Right ventricle myocardium inferior (tissue), 1 donor: ENCODE measurements around the gene INPPL1. TPM values are rescaled to one million over a fixed set of nuclear protein-coding genes. Genes with fewer than 3 reads are reported as not detected.

ENCODE experiments used
- ATAC-seq: fragments of 200-7000 bp; cut with Tn5 transposase; one replicate; pipeline ENCODE4 v1.9.1; 2020; ENCODE audit warnings: mild to moderate bottlenecking, moderate library complexity
- DNase-seq: peaks from one replicate; pipeline ENCODE4 v3.0.0; 2021; ENCODE audit errors: missing footprints
- intact Hi-C: fragments of 100-400 bp; cut with DNase I; formaldehyde crosslinking; loops from one replicate; pipeline ENCODE4 v1.11.0; 2022
- total RNA-seq: library from RNA; stranded (reverse); fragmentation: NEBNext Ultra II Directional; extraction: Animal tissue kit (Norgen Biotek cat#: 25700); gene quantifications from one replicate; pipeline ENCODE4 v1.2.1, GENCODE V29; 2021
- donor health status: DM: no; HTN: yes; CAD: no; lungs with severe emphysema.

INPPL1 gene
- total RNA-seq, 1 donor from 2014 or later = 130 TPM

- DNase-seq (peak; percentile 85), ATAC-seq (peak; percentile 35)
- intact Hi-C loops = no loop called here
Measured at GRCh38 chr11:72239313-72239848, 14.8 kb downstream of the INPPL1 start.

GRCh38 chr11:72239849-72240460 lies 15.4 kb downstream of the INPPL1 start:
- intact Hi-C loops = loop anchor here (5.0 kb wide), 1 partner anchor 192 kb away; the partner anchor contains the start of gene CLPB
- DNase-seq (peak; percentile 86), ATAC-seq (peak; percentile 47)

- DNase-seq (peak; percentile 66), ATAC-seq (peak; percentile 12)
- intact Hi-C loops = loop anchor here (5.0 kb wide), 1 partner anchor 192 kb away; the partner anchor contains the start of gene CLPB
Measured at GRCh38 chr11:72240461-72241290, 16.1 kb downstream of the INPPL1 start.

GRCh38 chr11:72241291-72241781 lies 16.8 kb downstream of the INPPL1 start:
- no peak for DNase-seq
- ATAC-seq = no peak
- intact Hi-C loops = loop anchor here (5.0 kb wide), 1 partner anchor 191 kb away; the partner anchor contains the start of gene CLPB

- ATAC-seq = no peak
- intact Hi-C loops = loop anchor here (5.0 kb wide), 1 partner anchor 190 kb away; the partner anchor contains the start of gene CLPB
Measured at GRCh38 chr11:72242141-72242540, 17.6 kb downstream of the INPPL1 start.

GRCh38 chr11:72243173-72244059 lies 18.8 kb downstream of the INPPL1 start:
- no peak for DNase-seq
- no peak for ATAC-seq
- intact Hi-C loops = loop anchor here (5.0 kb wide), 1 partner anchor 189 kb away; the partner anchor contains the start of gene CLPB

More at GRCh38 chr11:72242141-72242540, 17.6 kb downstream of the INPPL1 start:
- no peak for DNase-seq

- ATAC-seq = no peak
- no peak for DNase-seq
- intact Hi-C loops = loop anchor here (5.0 kb wide), 1 partner anchor 188 kb away; the partner anchor contains the start of gene CLPB
Measured at GRCh38 chr11:72244060-72244360, 19.4 kb downstream of the INPPL1 start, which contains the start of gene PHOX2A. Gene PHOX2A, minus strand, starts transcription at chr11:72244176. Its CDS starts 172 bp downstream, at chr11:72244004.

GRCh38 chr11:72244361-72245262 lies 20.0 kb downstream of the INPPL1 start:
- no peak for DNase-seq
- ATAC-seq = no peak
- intact Hi-C loops = loop anchor here (5.0 kb wide), 1 partner anchor 188 kb away; the partner anchor contains the start of gene CLPB

- no peak for ATAC-seq
- no peak for DNase-seq
- intact Hi-C loops = no loop called here
Measured at GRCh38 chr11:72245263-72245816, 20.8 kb downstream of the INPPL1 start.

- ATAC-seq (no peak), DNase-seq (no peak)
- intact Hi-C loops = no loop called here
Measured at GRCh38 chr11:72247584-72247983, 23.0 kb downstream of the INPPL1 start.

- intact Hi-C loops = no loop called here
- ATAC-seq (no peak), DNase-seq (no peak)
Measured at GRCh38 chr11:72249961-72250360, 25.4 kb downstream of the INPPL1 start.

- intact Hi-C loops = no loop called here
- DNase-seq = peak; percentile 64
- no peak for ATAC-seq
Measured at GRCh38 chr11:72250661-72251464, 26.3 kb downstream of the INPPL1 start.

- DNase-seq (no peak), ATAC-seq (no peak)
- intact Hi-C loops = no loop called here
Measured at GRCh38 chr11:72251614-72252013, 27.0 kb downstream of the INPPL1 start.

- ATAC-seq (no peak), DNase-seq (no peak)
- intact Hi-C loops = no loop called here
Measured at GRCh38 chr11:72253392-72253791, 28.8 kb downstream of the INPPL1 start.

GRCh38 chr11:72254299-72254993 lies 29.9 kb downstream of the INPPL1 start:
- intact Hi-C loops = no loop called here
- DNase-seq = no peak

GRCh38 chr11:72257570-72257969 lies 33.0 kb downstream of the INPPL1 start:
- intact Hi-C loops = no loop called here
- no peak for DNase-seq

More at GRCh38 chr11:72254299-72254993, 29.9 kb downstream of the INPPL1 start:
- no peak for ATAC-seq

More at GRCh38 chr11:72257570-72257969, 33.0 kb downstream of the INPPL1 start:
- no peak for ATAC-seq
